OCI-LY7 (cell line): Measurements from ENCODE around the gene FOXD1.

ENCODE experiments used
- EZH2phosphoT487 ChIP-seq: fragments of 200-600 bp; sonication (generic); IDR thresholded peaks from 2 replicates; pipeline ENCODE4 v1.6.1; 2018; ENCODE audit warnings: low read depth, borderline replicate concordance, mild to moderate bottlenecking, mixed run types, antibody characterized with exemption, low read length, moderate library complexity, mixed read lengths
- TF ChIP-seq, protein P1 (sequence below): fragments of 200-600 bp; sonication (generic); conservative IDR thresholded peaks from 2 replicates; pipeline ENCODE4 v1.5.1; 2014; ENCODE audit warnings: mild to moderate bottlenecking, antibody characterized with exemption, low read length, moderate library complexity, mixed read lengths

DNA sequence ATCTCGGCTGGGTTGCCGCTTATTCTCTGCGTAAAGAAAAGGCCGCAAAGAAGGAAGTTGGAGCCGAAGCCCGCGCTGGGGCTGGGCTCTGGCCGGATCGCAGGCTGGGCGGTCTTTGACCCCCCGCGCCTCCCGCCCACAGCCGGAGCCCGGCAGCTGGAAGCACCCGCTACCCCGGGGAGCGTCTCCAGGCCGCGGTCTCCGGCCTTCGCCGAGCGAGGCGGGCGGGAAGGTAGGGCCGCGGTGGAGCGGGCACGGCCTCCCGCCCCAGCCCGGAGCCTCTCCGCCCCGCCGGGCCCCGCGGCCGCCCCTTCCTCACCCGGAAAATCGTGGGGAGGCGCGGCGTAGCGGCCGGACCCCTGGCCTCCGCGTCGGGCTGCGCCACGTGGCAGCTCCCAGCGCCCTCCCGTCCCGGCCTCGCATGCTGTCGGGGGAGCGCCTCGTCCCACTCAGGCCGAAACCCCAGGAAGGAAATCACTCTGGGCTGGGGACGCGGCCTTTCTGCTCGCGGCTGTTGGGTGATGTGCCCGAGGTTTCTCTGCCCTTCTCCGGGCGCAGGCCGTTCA lies 12.0 kb downstream of the FOXD1 start:
- TF ChIP-seq, protein P1, sequence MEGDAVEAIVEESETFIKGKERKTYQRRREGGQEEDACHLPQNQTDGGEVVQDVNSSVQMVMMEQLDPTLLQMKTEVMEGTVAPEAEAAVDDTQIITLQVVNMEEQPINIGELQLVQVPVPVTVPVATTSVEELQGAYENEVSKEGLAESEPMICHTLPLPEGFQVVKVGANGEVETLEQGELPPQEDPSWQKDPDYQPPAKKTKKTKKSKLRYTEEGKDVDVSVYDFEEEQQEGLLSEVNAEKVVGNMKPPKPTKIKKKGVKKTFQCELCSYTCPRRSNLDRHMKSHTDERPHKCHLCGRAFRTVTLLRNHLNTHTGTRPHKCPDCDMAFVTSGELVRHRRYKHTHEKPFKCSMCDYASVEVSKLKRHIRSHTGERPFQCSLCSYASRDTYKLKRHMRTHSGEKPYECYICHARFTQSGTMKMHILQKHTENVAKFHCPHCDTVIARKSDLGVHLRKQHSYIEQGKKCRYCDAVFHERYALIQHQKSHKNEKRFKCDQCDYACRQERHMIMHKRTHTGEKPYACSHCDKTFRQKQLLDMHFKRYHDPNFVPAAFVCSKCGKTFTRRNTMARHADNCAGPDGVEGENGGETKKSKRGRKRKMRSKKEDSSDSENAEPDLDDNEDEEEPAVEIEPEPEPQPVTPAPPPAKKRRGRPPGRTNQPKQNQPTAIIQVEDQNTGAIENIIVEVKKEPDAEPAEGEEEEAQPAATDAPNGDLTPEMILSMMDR = no peak
- TF ChIP-seq EZH2phosphoT487 = no peak
